Mesangial cell (primary cell): ENCODE data around the gene PRR20E. TPM values are rescaled to one million over a fixed set of nuclear protein-coding genes. Genes with fewer than 3 reads are reported as not detected.

Source experiments
- total RNA-seq: library from RNA; depleted of rRNA; stranded (reverse); fragments of >200 nt; gene quantifications from 2 replicates; pipeline ENCODE4 v1.2.3, GENCODE V29; 2015

PRR20E gene
- not detected in 2 replicates for total RNA-seq

DNA sequence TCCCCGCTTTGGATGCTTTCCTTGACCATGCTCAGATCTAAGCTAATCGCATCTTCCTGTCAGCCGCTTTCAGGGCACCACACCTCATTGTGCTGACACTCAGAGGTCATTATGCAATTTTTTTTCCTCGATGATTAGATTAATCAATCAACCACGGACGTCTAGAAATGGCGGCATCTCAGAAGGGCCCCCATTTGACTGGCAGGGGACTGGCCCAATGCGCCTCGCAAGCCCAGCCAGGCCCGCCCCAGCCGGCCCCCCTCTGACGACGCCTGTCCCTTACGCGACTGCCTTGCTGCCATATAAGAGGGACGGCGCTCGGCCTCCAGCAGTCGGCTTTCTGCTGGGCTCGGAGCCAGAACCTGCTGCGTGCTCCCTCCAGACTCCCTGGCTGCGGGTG is at the start of gene PRR20E:
PRR20E (plus strand) TSS at position 301 of the 400 bp plus-strand sequence. CDS start 387 bp downstream, outside the sequence.

DNA sequence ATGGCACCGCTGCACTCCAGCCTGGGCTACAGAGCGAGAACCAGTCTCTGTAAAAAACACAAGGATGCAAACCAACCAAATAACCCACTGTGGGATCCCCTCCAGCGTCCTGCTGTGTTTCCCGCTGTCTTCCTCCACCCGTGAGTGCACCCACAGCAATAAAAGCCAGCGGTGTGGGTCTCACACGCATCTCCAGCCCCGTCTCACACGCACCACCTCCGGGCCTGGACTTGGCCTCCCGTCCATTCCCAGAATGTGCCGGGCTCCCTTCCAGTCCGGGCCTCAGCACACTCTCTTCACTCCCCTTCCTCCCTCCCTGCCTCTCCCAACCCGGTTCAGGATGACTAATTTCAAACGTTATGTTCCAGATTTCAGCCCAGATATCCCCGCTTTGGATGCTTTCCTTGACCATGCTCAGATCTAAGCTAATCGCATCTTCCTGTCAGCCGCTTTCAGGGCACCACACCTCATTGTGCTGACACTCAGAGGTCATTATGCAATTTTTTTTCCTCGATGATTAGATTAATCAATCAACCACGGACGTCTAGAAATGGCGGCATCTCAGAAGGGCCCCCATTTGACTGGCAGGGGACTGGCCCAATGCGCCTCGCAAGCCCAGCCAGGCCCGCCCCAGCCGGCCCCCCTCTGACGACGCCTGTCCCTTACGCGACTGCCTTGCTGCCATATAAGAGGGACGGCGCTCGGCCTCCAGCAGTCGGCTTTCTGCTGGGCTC is 26.6 kb upstream of the PRR20E start, which contains the start of gene PRR20A:
PRR20A (plus strand) TSS at position 684 of the 734 bp plus-strand sequence. CDS start 387 bp downstream, outside the sequence.

DNA sequence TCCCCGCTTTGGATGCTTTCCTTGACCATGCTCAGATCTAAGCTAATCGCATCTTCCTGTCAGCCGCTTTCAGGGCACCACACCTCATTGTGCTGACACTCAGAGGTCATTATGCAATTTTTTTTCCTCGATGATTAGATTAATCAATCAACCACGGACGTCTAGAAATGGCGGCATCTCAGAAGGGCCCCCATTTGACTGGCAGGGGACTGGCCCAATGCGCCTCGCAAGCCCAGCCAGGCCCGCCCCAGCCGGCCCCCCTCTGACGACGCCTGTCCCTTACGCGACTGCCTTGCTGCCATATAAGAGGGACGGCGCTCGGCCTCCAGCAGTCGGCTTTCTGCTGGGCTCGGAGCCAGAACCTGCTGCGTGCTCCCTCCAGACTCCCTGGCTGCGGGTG is 19.8 kb upstream of the PRR20E start, which contains the start of gene PRR20B:
PRR20B (plus strand) TSS at position 301 of the 400 bp plus-strand sequence. CDS start 387 bp downstream, outside the sequence.

DNA sequence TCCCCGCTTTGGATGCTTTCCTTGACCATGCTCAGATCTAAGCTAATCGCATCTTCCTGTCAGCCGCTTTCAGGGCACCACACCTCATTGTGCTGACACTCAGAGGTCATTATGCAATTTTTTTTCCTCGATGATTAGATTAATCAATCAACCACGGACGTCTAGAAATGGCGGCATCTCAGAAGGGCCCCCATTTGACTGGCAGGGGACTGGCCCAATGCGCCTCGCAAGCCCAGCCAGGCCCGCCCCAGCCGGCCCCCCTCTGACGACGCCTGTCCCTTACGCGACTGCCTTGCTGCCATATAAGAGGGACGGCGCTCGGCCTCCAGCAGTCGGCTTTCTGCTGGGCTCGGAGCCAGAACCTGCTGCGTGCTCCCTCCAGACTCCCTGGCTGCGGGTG is 13.2 kb upstream of the PRR20E start, which contains the start of gene PRR20C:
PRR20C (plus strand) TSS at position 301 of the 400 bp plus-strand sequence. CDS start 387 bp downstream, outside the sequence.

DNA sequence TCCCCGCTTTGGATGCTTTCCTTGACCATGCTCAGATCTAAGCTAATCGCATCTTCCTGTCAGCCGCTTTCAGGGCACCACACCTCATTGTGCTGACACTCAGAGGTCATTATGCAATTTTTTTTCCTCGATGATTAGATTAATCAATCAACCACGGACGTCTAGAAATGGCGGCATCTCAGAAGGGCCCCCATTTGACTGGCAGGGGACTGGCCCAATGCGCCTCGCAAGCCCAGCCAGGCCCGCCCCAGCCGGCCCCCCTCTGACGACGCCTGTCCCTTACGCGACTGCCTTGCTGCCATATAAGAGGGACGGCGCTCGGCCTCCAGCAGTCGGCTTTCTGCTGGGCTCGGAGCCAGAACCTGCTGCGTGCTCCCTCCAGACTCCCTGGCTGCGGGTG is 6.7 kb upstream of the PRR20E start, which contains the start of gene PRR20D:
PRR20D (plus strand) TSS at position 301 of the 400 bp plus-strand sequence. CDS start 387 bp downstream, outside the sequence.

Other genes starting within 250 kb of the PRR20E start
- not detected in 2 replicates for gene PRR20A, start 26.3 kb upstream of the PRR20E start, total RNA-seq
- gene PRR20B, start 19.7 kb upstream of the PRR20E start, total RNA-seq = not detected in 2 replicates
- gene PRR20C, start 13.1 kb upstream of the PRR20E start, total RNA-seq = not detected in 2 replicates
- not detected in 2 replicates for gene PRR20D, start 6.6 kb upstream of the PRR20E start, total RNA-seq